Activated CD8-positive, alpha-beta memory T cell treated with anti-CD3 and anti-CD28 coated beads, Interleukin-2, amount 10 ng/mL, durations not matched to agents 7 days and 5 days (primary cell): ENCODE measurements around the gene NDRG4. TPM values are rescaled to one million over a fixed set of nuclear protein-coding genes. Genes with fewer than 3 reads are reported as not detected.

Source experiments
- ATAC-seq: fragments of 150-1000 bp; cut with Tn5 transposase; one replicate; pipeline ENCODE4 v1.10.0; 2021; ENCODE audit warnings: moderate library complexity
- CTCF ChIA-PET: fragments of 350-600 bp; sonication (Branson Sonifier 250); formaldehyde crosslinking; loops from one replicate; lab custom pipeline; 2021; ENCODE audit warnings: antibody characterized with exemption; lab: Charles Lee
- DNase-seq: peaks from one replicate; pipeline ENCODE4 v3.0.0-alpha.2; 2020
- H3K27ac Mint-ChIP-seq: one replicate; pipeline ENCODE4 v1.8.0; 2021; ENCODE audit warnings: mild to moderate bottlenecking, mixed read lengths
- H3K27me3 Mint-ChIP-seq: one replicate; pipeline ENCODE4 v1.8.0; 2021; ENCODE audit warnings: mixed read lengths
- H3K36me3 Mint-ChIP-seq: one replicate; pipeline ENCODE4 v1.8.0; 2021; ENCODE audit warnings: mild to moderate bottlenecking, mixed read lengths
- H3K4me1 Mint-ChIP-seq: one replicate; pipeline ENCODE4 v1.8.0; 2021; ENCODE audit warnings: mixed read lengths
- H3K4me3 Mint-ChIP-seq: one replicate; pipeline ENCODE4 v1.8.0; 2021; ENCODE audit warnings: mild to moderate bottlenecking, moderate library complexity, mixed read lengths
- H3K9me3 Mint-ChIP-seq: one replicate; pipeline ENCODE4 v1.8.0; 2022; ENCODE audit warnings: low read depth, mixed read lengths
- total RNA-seq, 2 experiments: library from RNA; stranded (reverse); gene quantifications; one replicate each; pipeline ENCODE4 v1.2.3, GENCODE V29; 2021

The NDRG4 gene
- total RNA-seq, 2 experiments from 2014 or later, result 1.6 to 2.5 TPM

DNA sequence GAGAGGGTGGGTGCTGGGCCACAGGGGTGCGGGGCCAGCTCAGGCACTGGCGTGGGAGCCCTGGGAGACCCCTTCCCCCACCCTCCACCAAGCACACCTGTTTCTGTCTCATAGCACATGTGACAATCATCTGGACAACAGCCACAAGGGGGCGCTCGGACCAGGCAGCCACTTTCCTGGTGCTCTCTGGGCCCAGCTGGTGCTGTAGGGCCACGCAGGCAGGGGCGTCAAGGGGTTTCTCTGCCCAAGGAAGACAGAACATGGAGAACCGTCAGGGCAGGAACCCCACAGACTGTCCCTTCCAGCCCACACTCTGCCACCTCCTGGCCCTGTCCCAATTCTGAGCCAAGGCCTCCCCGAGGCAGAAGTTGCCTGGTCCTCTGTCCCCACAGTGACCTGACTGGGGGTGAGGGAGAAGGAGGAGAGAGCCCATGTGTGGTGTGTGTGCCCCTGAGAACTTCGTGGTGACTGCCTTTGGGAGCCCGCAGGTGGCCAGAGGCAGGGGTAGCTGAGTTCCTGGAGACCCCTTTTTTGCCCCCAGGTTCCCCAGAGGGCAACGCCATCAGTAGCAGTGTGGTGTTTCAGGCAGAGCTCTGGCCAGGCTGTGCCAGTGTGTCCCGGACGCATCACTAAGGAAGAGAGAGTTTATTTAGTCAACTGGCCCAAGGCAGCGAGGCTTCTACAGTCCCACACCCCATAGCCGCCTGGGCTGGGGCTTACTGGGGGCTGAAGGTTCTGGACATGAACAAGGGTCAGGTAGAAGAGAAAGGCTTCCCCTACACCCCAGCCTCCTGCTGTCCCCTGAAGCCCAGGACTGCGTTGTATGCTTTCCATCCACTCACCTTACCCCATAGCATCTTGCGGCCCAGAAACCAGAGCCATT lies 12.2 kb downstream of the NDRG4 start:
- ATAC-seq (peak; percentile 27), DNase-seq (peak; percentile 86)
- no peaks in the 10 kb centered on the region for H3K9me3 Mint-ChIP-seq
- peaks cover 4% of the 10 kb centered on the region for H3K36me3 Mint-ChIP-seq
- peaks cover 23% of the 10 kb centered on the region for H3K4me1 Mint-ChIP-seq
- CTCF ChIA-PET, result interaction anchor here (0.5 to 5.0 kb wide), 19 partner anchors 9 to 244 kb away, joined by 3 to 36 read pairs (median 4); partner anchors contain the start of genes GINS3, NDRG4 and SLC38A7
- no peaks in the 10 kb centered on the region for H3K27me3 Mint-ChIP-seq
- no peak overlapping the region for H3K4me3 Mint-ChIP-seq
- H3K27ac Mint-ChIP-seq, result peak overlapping the region; percentile 36

DNA sequence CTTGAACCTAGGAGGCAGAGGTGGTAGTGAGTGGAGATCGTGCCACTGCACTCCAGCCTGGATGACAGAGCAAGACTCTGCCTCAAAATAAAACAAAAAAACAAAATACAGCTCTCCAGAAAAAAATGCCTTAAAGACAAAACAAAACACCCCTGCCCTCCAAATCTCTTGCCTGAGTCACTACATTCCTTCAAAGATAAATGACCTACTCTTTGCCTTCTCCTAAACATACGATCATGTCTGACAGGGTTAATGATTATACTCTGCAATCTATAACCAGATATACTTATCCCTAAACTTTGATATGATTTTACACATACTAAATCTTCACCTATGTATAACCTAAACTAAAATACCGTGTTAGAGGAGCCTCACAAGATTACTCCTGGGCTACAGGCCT lies 13.9 kb downstream of the NDRG4 start:
- no peak overlapping the region for H3K4me3 Mint-ChIP-seq
- peaks cover 15% of the 10 kb centered on the region for H3K36me3 Mint-ChIP-seq
- no peak for ATAC-seq
- H3K27ac Mint-ChIP-seq, result no peak overlapping the region
- CTCF ChIA-PET, result interaction anchor here (0.8 to 5.0 kb wide), 4 partner anchors 9 to 242 kb away, joined by 3 to 36 read pairs (median 5); no protein-coding TSS in a partner anchor
- DNase-seq, result no peak
- no peaks in the 10 kb centered on the region for H3K9me3 Mint-ChIP-seq
- H3K27me3 Mint-ChIP-seq, result no peaks in the 10 kb centered on the region
- H3K4me1 Mint-ChIP-seq, result peaks cover 36% of the 10 kb centered on the region

- Mint-ChIP-seq H3K27me3 (no peaks in the 10 kb centered on the region), H3K4me3 (peak within 1 kb of the TSS; percentile 86), H3K27ac (peak within 1 kb of the TSS; percentile 85), H3K36me3 (peaks cover 28% of the 10 kb centered on the region), H3K9me3 (no peaks in the 10 kb centered on the region), H3K4me1 (peaks cover 49% of the 10 kb centered on the region)
- DNase-seq (peak; percentile 83), ATAC-seq (peak; percentile 84)
- CTCF ChIA-PET, result interaction anchor here (1.4 to 5.0 kb wide), 2 partner anchors 10 to 241 kb away, joined by 4 to 36 read pairs; no protein-coding TSS in a partner anchor
Measured at GRCh38 chr16:58515125-58515870, 15.4 kb downstream of the NDRG4 start, which contains the start of gene SETD6. SETD6 (plus strand) TSS chr16:58515517; CDS start chr16:58515538, 21 bp downstream.

GRCh38 chr16:58515871-58516767 lies 16.2 kb downstream of the NDRG4 start:
- Mint-ChIP-seq H3K27me3 (no peaks in the 10 kb centered on the region), H3K27ac (peak overlapping the region; percentile 85), H3K4me3 (peak overlapping the region; percentile 86), H3K4me1 (peaks cover 58% of the 10 kb centered on the region), H3K9me3 (no peaks in the 10 kb centered on the region), H3K36me3 (peaks cover 34% of the 10 kb centered on the region)
- DNase-seq (peak; percentile 66), ATAC-seq (peak; percentile 71)
- CTCF ChIA-PET, result interaction anchor here (1.4 to 5.0 kb wide), 2 partner anchors 29 to 240 kb away, joined by 3 to 36 read pairs; no protein-coding TSS in a partner anchor

- CTCF ChIA-PET, result interaction anchor here (1.4 kb wide), 1 partner anchor 29 kb away, joined by 3 read pairs; no protein-coding TSS in a partner anchor
- peak overlapping the region; percentile 47 for H3K4me3 Mint-ChIP-seq
- no peak for DNase-seq
- H3K27me3 Mint-ChIP-seq, result no peaks in the 10 kb centered on the region
- H3K27ac Mint-ChIP-seq, result peak overlapping the region; percentile 43
- H3K9me3 Mint-ChIP-seq, result no peaks in the 10 kb centered on the region
- peaks cover 58% of the 10 kb centered on the region for H3K4me1 Mint-ChIP-seq
- ATAC-seq, result no peak
- peaks cover 38% of the 10 kb centered on the region for H3K36me3 Mint-ChIP-seq
Measured at GRCh38 chr16:58516768-58517107, 16.8 kb downstream of the NDRG4 start.

GRCh38 chr16:58518083-58518979 lies 18.4 kb downstream of the NDRG4 start:
- H3K4me3 Mint-ChIP-seq, result no peak overlapping the region

DNA sequence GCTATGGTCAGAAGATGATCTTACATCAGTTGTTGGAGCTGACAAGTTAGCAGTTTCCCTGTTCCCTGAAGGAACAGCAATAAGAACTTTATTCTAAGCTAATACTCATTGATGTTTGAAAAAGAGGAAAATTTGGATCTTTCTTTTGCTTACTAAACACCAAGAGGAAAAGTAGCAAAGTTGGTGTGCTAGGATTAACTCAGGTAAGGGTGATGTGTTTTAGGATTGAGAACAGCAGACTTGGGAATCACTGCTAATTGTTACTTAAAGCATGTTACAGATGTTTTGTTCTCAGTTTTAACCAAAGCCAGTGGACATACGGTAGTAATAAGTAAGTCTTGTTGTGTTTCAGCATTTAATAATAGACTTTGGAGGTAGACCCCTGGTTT lies 19.0 kb downstream of the NDRG4 start:
- Mint-ChIP-seq H3K4me1 (peaks cover 53% of the 10 kb centered on the region), H3K36me3 (peaks cover 51% of the 10 kb centered on the region), H3K27me3 (no peaks in the 10 kb centered on the region), H3K9me3 (no peaks in the 10 kb centered on the region), H3K27ac (peak overlapping the region; percentile 53), H3K4me3 (no peak overlapping the region)
- CTCF ChIA-PET, result interaction anchor here (0.7 to 2.5 kb wide), 8 partner anchors 11 to 237 kb away, joined by 3 to 16 read pairs (median 3); no protein-coding TSS in a partner anchor
- ATAC-seq, result no peak
- DNase-seq, result no peak

More at GRCh38 chr16:58518083-58518979, 18.4 kb downstream of the NDRG4 start:
- ATAC-seq, result no peak
- Mint-ChIP-seq H3K9me3 (no peaks in the 10 kb centered on the region), H3K36me3 (peaks cover 47% of the 10 kb centered on the region), H3K4me1 (peaks cover 55% of the 10 kb centered on the region), H3K27ac (peak overlapping the region; percentile 53), H3K27me3 (no peaks in the 10 kb centered on the region)
- CTCF ChIA-PET, result interaction anchor here (0.9 to 2.5 kb wide), 8 partner anchors 19 to 238 kb away, joined by 3 to 16 read pairs (median 3); no protein-coding TSS in a partner anchor
- no peak for DNase-seq

GRCh38 chr16:58519707-58520106 lies 19.8 kb downstream of the NDRG4 start:
- DNase-seq, result no peak
- Mint-ChIP-seq H3K9me3 (no peaks in the 10 kb centered on the region), H3K36me3 (peaks cover 56% of the 10 kb centered on the region), H3K27me3 (no peaks in the 10 kb centered on the region), H3K4me3 (no peak overlapping the region), H3K4me1 (peaks cover 51% of the 10 kb centered on the region), H3K27ac (peak overlapping the region; percentile 56)
- ATAC-seq, result no peak
- CTCF ChIA-PET, result interaction anchor here (0.7 to 2.5 kb wide), 7 partner anchors 11 to 236 kb away, joined by 3 to 16 read pairs (median 3); no protein-coding TSS in a partner anchor

GRCh38 chr16:58530179-58530578 lies 30.2 kb downstream of the NDRG4 start:
- Mint-ChIP-seq H3K4me3 (no peak overlapping the region), H3K9me3 (no peaks in the 10 kb centered on the region), H3K36me3 (peaks cover 56% of the 10 kb centered on the region), H3K27ac (no peak overlapping the region), H3K4me1 (peaks cover 3% of the 10 kb centered on the region), H3K27me3 (no peaks in the 10 kb centered on the region)
- CTCF ChIA-PET, result interaction anchor here (0.7 to 1.2 kb wide), 2 partner anchors 10 to 67 kb away, joined by 3 read pairs; no protein-coding TSS in a partner anchor
- DNase-seq, result no peak
- no peak for ATAC-seq

GRCh38 chr16:58532414-58532813 lies 32.5 kb downstream of the NDRG4 start:
- CTCF ChIA-PET, result interaction anchor here (0.6 to 0.8 kb wide), 2 partner anchors 25 to 64 kb away, joined by 3 to 4 read pairs; no protein-coding TSS in a partner anchor
- ATAC-seq, result no peak
- Mint-ChIP-seq H3K4me3 (no peak overlapping the region), H3K9me3 (no peaks in the 10 kb centered on the region), H3K4me1 (peaks cover 14% of the 10 kb centered on the region), H3K36me3 (peaks cover 60% of the 10 kb centered on the region), H3K27me3 (no peaks in the 10 kb centered on the region), H3K27ac (no peak overlapping the region)
- DNase-seq, result no peak

GRCh38 chr16:58533751-58534470 lies 34.0 kb downstream of the NDRG4 start:
- H3K4me3 Mint-ChIP-seq, result no peak overlapping the region
- H3K27ac Mint-ChIP-seq, result no peak overlapping the region
- CTCF ChIA-PET, result no interaction called here
- ATAC-seq (no peak), DNase-seq (no peak)
- H3K27me3 Mint-ChIP-seq, result no peaks in the 10 kb centered on the region
- H3K4me1 Mint-ChIP-seq, result peaks cover 29% of the 10 kb centered on the region
- peaks cover 68% of the 10 kb centered on the region for H3K36me3 Mint-ChIP-seq
- H3K9me3 Mint-ChIP-seq, result no peaks in the 10 kb centered on the region
